PC-9 (cell line): ENCODE data around the gene CYP1A1. TPM values are rescaled to one million over a fixed set of nuclear protein-coding genes. Genes with fewer than 3 reads are reported as not detected.

Source experiments
- BruUV-seq: library from RNA; stranded (reverse); fragments of 400-500 nt; replicated peaks from 2 replicates; lab custom pipeline; 2021; lab: Mats Ljungman, UMichigan
- CTCF ChIA-PET: fragments of 300-600 bp; sonication (Branson Sonifier 250); formaldehyde crosslinking; loops from one replicate; lab custom pipeline; 2022; ENCODE audit warnings: antibody characterized with exemption; lab: Charles Lee
- POLR2A ChIA-PET: fragments of 300-600 bp; sonication (Branson Sonifier 250); formaldehyde crosslinking; loops from one replicate; lab custom pipeline; 2022; ENCODE audit warnings: antibody characterized with exemption; ENCODE audit not compliant: unreplicated experiment; lab: Charles Lee
- DNase-seq, 2 experiments: peaks; one replicate each; pipeline versions ENCODE4 v3.0.0 to v3.0.0-alpha.2; 2015 to 2022; ENCODE audit warnings: mixed read lengths in 1 of 2
- H2AFZ ChIP-seq: fragments of 200-600 bp; sonication (generic); 2 replicates; pipeline ENCODE4 v1.8.1; 2017; ENCODE audit warnings: antibody characterized with exemption
- H3F3A ChIP-seq: fragments of 200-600 bp; sonication (generic); 2 replicates; pipeline ENCODE4 v1.8.1; 2017; ENCODE audit warnings: antibody characterized with exemption, mild to moderate bottlenecking, low read depth; ENCODE audit not compliant: insufficient read depth
- H3K27ac ChIP-seq: fragments of 200-600 bp; sonication (generic); 2 replicates; pipeline ENCODE4 v1.6.1; 2016; ENCODE audit warnings: mixed run types
- H3K27me3 ChIP-seq: fragments of 200-600 bp; sonication (generic); 2 replicates; pipeline ENCODE4 v1.6.1; 2016; ENCODE audit warnings: low read depth, mixed run types; ENCODE audit not compliant: insufficient read depth
- H3K36me3 ChIP-seq: fragments of 200-600 bp; sonication (generic); 2 replicates; pipeline ENCODE4 v1.6.1; 2016; ENCODE audit warnings: low read depth, mixed run types
- H3K4me1 ChIP-seq: fragments of 200-600 bp; sonication (generic); replicated peaks from 2 replicates; pipeline ENCODE4 v1.6.1; 2016; ENCODE audit warnings: mixed run types; ENCODE audit not compliant: insufficient read depth
- H3K4me2 ChIP-seq: fragments of 200-600 bp; sonication (generic); 2 replicates; pipeline ENCODE4 v1.6.1; 2017; ENCODE audit warnings: mixed run types
- H3K4me3 ChIP-seq: fragments of 200-600 bp; sonication (generic); 2 replicates; pipeline ENCODE4 v1.6.1; 2016; ENCODE audit warnings: mixed run types
- H3K79me2 ChIP-seq: fragments of 200-600 bp; sonication (generic); 2 replicates; pipeline ENCODE4 v1.6.1; 2017; ENCODE audit warnings: low read depth, mixed run types
- H3K9me2 ChIP-seq: fragments of 200-600 bp; sonication (generic); 2 replicates; pipeline ENCODE4 v1.8.1; 2017; ENCODE audit warnings: mild to moderate bottlenecking; ENCODE audit not compliant: insufficient read depth
- H3K9me3 ChIP-seq: fragments of 200-600 bp; sonication (generic); 2 replicates; pipeline ENCODE4 v1.8.1; 2016; ENCODE audit warnings: low read depth; ENCODE audit not compliant: insufficient read depth
- H4K20me1 ChIP-seq: fragments of 200-600 bp; sonication (generic); 2 replicates; pipeline ENCODE4 v1.8.1; 2017; ENCODE audit not compliant: insufficient read depth
- EZH2 ChIP-seq: fragments of 200-600 bp; sonication (generic); IDR thresholded peaks from 2 replicates; pipeline ENCODE4 v1.8.0; 2017; ENCODE audit warnings: antibody characterized with exemption, low read depth
- intact Hi-C: fragments of 100-400 bp; cut with micrococcal nuclease; formaldehyde crosslinking; loops from one replicate; pipeline ENCODE4 v1.10.0; 2022; ENCODE audit not compliant: unreplicated experiment
- total RNA-seq: library from RNA; stranded (reverse); gene quantifications from 2 replicates; pipeline ENCODE4 v1.2.3, GENCODE V29; 2021
- TF ChIP-seq, protein P1 (sequence below): fragments of 200-600 bp; sonication (generic); conservative IDR thresholded peaks from 2 replicates; pipeline ENCODE4 v1.6.1; 2017; ENCODE audit warnings: mixed run types, antibody characterized with exemption, mild to moderate bottlenecking, moderate library complexity

CYP1A1 gene
- total RNA-seq, 1 experiment from 2014 or later: 0.39 TPM

DNA sequence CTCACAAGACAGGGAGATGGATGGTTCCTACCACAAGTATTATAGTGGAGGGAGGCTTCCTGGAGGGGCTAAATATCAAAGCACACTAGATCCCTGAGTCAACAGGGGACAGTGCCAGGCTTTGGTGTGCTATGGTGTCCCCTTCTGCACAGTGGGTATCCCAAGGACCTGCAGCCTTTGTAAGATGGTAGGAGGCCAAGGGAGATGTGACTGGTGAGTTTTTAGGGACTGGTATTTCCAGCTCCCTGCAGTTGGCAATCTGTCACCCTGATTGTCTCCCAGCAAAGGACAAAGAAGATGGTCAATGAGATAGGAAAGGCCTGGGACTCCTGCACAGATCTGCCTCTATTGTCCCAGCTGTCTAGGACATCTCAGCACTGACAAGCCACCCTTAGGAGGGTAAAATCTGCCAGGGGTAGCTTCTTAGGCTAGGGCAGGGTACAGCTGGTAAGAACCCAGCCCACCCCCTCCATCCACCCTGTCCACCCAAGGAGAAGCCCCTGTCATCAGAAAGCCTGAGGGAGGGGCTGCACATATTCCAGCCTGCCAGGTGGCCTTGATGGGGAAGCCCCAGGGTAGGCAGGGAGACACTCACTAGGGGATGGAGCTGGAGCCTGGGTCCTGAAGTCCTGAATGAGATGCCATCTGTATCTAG is 631 bp downstream of the CYP1A1 start:
- no peaks in the 10 kb centered on the region for H3K4me1 ChIP-seq
- H3K79me2 ChIP-seq: no peaks in the 10 kb centered on the region
- no peak overlapping the region for H2AFZ ChIP-seq
- H3K4me3 ChIP-seq: no peak overlapping the region
- H3K27me3 ChIP-seq: no peaks in the 10 kb centered on the region
- H3F3A ChIP-seq: peaks cover 4% of the 10 kb centered on the region; the same call in 1 of the 2 replicates
- ChIA-PET CTCF (interaction anchor here (0.6 to 0.7 kb wide), 3 partner anchors 38 to 263 kb away, joined by 3 to 7 read pairs (median 5); no protein-coding TSS in a partner anchor), POLR2A (interaction anchor here (0.6 kb wide), 1 partner anchor 217 kb away, joined by 10 read pairs; no protein-coding TSS in a partner anchor)
- no peak overlapping the region for H3K4me2 ChIP-seq
- intact Hi-C loops: no loop called here
- DNase-seq: no peak
- no peak for TF ChIP-seq EZH2
- TF ChIP-seq, protein P1, sequence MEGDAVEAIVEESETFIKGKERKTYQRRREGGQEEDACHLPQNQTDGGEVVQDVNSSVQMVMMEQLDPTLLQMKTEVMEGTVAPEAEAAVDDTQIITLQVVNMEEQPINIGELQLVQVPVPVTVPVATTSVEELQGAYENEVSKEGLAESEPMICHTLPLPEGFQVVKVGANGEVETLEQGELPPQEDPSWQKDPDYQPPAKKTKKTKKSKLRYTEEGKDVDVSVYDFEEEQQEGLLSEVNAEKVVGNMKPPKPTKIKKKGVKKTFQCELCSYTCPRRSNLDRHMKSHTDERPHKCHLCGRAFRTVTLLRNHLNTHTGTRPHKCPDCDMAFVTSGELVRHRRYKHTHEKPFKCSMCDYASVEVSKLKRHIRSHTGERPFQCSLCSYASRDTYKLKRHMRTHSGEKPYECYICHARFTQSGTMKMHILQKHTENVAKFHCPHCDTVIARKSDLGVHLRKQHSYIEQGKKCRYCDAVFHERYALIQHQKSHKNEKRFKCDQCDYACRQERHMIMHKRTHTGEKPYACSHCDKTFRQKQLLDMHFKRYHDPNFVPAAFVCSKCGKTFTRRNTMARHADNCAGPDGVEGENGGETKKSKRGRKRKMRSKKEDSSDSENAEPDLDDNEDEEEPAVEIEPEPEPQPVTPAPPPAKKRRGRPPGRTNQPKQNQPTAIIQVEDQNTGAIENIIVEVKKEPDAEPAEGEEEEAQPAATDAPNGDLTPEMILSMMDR: no peak
- no peaks in the 10 kb centered on the region for H3K36me3 ChIP-seq
- no peaks in the 10 kb centered on the region for H3K9me2 ChIP-seq
- H3K9me3 ChIP-seq: no peaks in the 10 kb centered on the region
- BruUV-seq: no TSS peak
- H4K20me1 ChIP-seq: no peaks in the 10 kb centered on the region
- H3K27ac ChIP-seq: no peak overlapping the region

- ChIA-PET POLR2A (interaction anchor here (0.6 kb wide), 3 partner anchors 29 to 260 kb away, joined by 3 to 10 read pairs (median 6); no protein-coding TSS in a partner anchor), CTCF (no interaction called here)
- H2AFZ ChIP-seq: no peak overlapping the region
- no peaks in the 10 kb centered on the region for H3K27me3 ChIP-seq
- H3K4me2 ChIP-seq: no peak overlapping the region
- no peaks in the 10 kb centered on the region for H3K4me1 ChIP-seq
- TF ChIP-seq EZH2: no peak
- TF ChIP-seq, protein P1: no peak
- H3K9me2 ChIP-seq: no peaks in the 10 kb centered on the region
- intact Hi-C loops: no loop called here
- no peak overlapping the region for H3K27ac ChIP-seq
- H3K36me3 ChIP-seq: no peaks in the 10 kb centered on the region
- H3K79me2 ChIP-seq: no peaks in the 10 kb centered on the region
- H3K9me3 ChIP-seq: no peaks in the 10 kb centered on the region
- DNase-seq: peak; percentile 17 to 49
- no peak overlapping the region for H3K4me3 ChIP-seq
- peaks cover 4% of the 10 kb centered on the region; the same call in 1 of the 2 replicates for H3F3A ChIP-seq
- H4K20me1 ChIP-seq: no peaks in the 10 kb centered on the region
- no TSS peak for BruUV-seq
These were observed 1.5 kb downstream of the CYP1A1 start for GRCh38 chr15:74723754-74724334.

GRCh38 chr15:74723187-74723586 is 2.1 kb downstream of the CYP1A1 start:
- ChIA-PET CTCF (no interaction called here), POLR2A (interaction anchor here (0.6 kb wide), 2 partner anchors 28 to 261 kb away, joined by 3 to 6 read pairs; no protein-coding TSS in a partner anchor)
- no peaks in the 10 kb centered on the region for H3K4me1 ChIP-seq
- no peak for DNase-seq
- peaks cover 4% of the 10 kb centered on the region; the same call in 1 of the 2 replicates for H3F3A ChIP-seq
- no peak overlapping the region for H3K27ac ChIP-seq
- H3K27me3 ChIP-seq: no peaks in the 10 kb centered on the region
- H3K9me3 ChIP-seq: no peaks in the 10 kb centered on the region
- no peaks in the 10 kb centered on the region for H3K36me3 ChIP-seq
- BruUV-seq: no TSS peak
- no peaks in the 10 kb centered on the region for H3K9me2 ChIP-seq
- H3K4me3 ChIP-seq: no peak overlapping the region
- intact Hi-C loops: no loop called here
- H3K4me2 ChIP-seq: no peak overlapping the region
- H4K20me1 ChIP-seq: no peaks in the 10 kb centered on the region
- no peak overlapping the region for H2AFZ ChIP-seq
- no peaks in the 10 kb centered on the region for H3K79me2 ChIP-seq
- TF ChIP-seq, protein P1: no peak
- no peak for TF ChIP-seq EZH2
